HCT116 (cell line): ENCODE results near the gene TLE5. TPM values are rescaled to one million over a fixed set of nuclear protein-coding genes. Genes with fewer than 3 reads are reported as not detected.

ENCODE experiments used
- ATAC-seq: fragments of 200-7000 bp; cut with Tn5 transposase; 2 replicates; pipeline ENCODE4 v1.9.1; 2020; ENCODE audit warnings: mild to moderate bottlenecking, moderate library complexity
- BruUV-seq: library from RNA; stranded (reverse); fragments of 400-500 nt; replicated peaks from 2 replicates; lab custom pipeline; 2021; lab: Mats Ljungman, UMichigan
- CTCF ChIA-PET: fragments of 300-600 bp; sonication (Branson Sonifier 250); formaldehyde crosslinking; loops from one replicate; lab custom pipeline; 2021; ENCODE audit warnings: antibody characterized with exemption; lab: Charles Lee
- POLR2A ChIA-PET: fragments of 300-600, 350-600 bp; sonication (Branson Sonifier 250); formaldehyde crosslinking; loops from one replicate; lab custom pipeline; 2021; ENCODE audit warnings: antibody characterized with exemption; lab: Charles Lee
- RAD21 ChIA-PET, 2 experiments: fragments of 300-600 bp; sonication (Branson Sonifier 250); formaldehyde crosslinking; loops; one replicate each; lab custom pipeline; 2023; ENCODE audit warnings: low total read pairs in 2 of 2; ENCODE audit not compliant: uncharacterized antibody in 2 of 2, unreplicated experiment in 2 of 2, low non-redundant PET in 1 of 2; lab: Charles Lee
- DNase-seq: peaks from one replicate; pipeline ENCODE4 v3.0.0-alpha.2; 2010; ENCODE audit warnings: low read depth, low spot score
- H2AFZ ChIP-seq: fragments of 200-600 bp; shearing (Covaris generic), sonication (generic); 2 replicates; pipeline ENCODE4 v1.6.1; 2017; ENCODE audit warnings: low read depth, mixed run types, mixed read lengths, antibody characterized with exemption, low read length; ENCODE audit not compliant: poor library complexity, severe bottlenecking
- H3K27ac ChIP-seq: 2 replicates; pipeline ENCODE4 v1.5.1; 2012; ENCODE audit warnings: low read depth, low read length
- H3K27me3 ChIP-seq: fragments of 200-600 bp; sonication (generic); 2 replicates; pipeline ENCODE4 v1.6.1; 2016; ENCODE audit warnings: mixed run types, low read length, mixed read lengths; ENCODE audit not compliant: insufficient read depth
- H3K36me3 ChIP-seq, 2 experiments: fragments of 200-500 bp in 1 of 2; fragments of 200-600 bp in 1 of 2; sonication (Bioruptor generic) in 1 of 2; sonication (generic) in 1 of 2; 2 replicates each; pipeline versions ENCODE4 v1.5.1 to v1.6.1; 2014 to 2016; ENCODE audit warnings: low read length in 2 of 2, inconsistent platforms in 1 of 2, mixed read lengths in 1 of 2, mixed run types in 1 of 2; ENCODE audit not compliant: insufficient read depth in 2 of 2, control insufficient read depth in 1 of 2
- H3K4me1 ChIP-seq, 2 experiments: fragments of 200-600 bp in 1 of 2; sonication (generic) in 1 of 2; 2 replicates each; pipeline versions ENCODE4 v1.5.1 to v1.6.1; 2012 to 2017; ENCODE audit warnings: low read length in 2 of 2, inconsistent platforms in 1 of 2, mild to moderate bottlenecking in 1 of 2, mixed read lengths in 1 of 2, mixed run types in 1 of 2, moderate library complexity in 1 of 2; ENCODE audit not compliant: insufficient read depth in 2 of 2, control insufficient read depth in 1 of 2
- H3K4me2 ChIP-seq: fragments of 200-600 bp; sonication (generic); 2 replicates; pipeline ENCODE4 v1.6.1; 2017; ENCODE audit warnings: mixed run types, low read length, mixed read lengths
- H3K4me3 ChIP-seq, 2 experiments: fragments of 200-600 bp in 1 of 2; sonication (generic) in 1 of 2; replicated peaks in 1 of 2; 2 replicates each; pipeline ENCODE4 v1.5.1; 2011 to 2016; ENCODE audit warnings: low read length in 2 of 2, control low read depth in 1 of 2, low read depth in 1 of 2, mild to moderate bottlenecking in 1 of 2, mixed read lengths in 1 of 2, mixed run types in 1 of 2
- H3K79me2 ChIP-seq: fragments of 200-600 bp; sonication (generic); 2 replicates; pipeline ENCODE4 v1.6.1; 2017; ENCODE audit warnings: mild to moderate bottlenecking, mixed run types, low read length, moderate library complexity, mixed read lengths; ENCODE audit not compliant: insufficient read depth
- H3K9ac ChIP-seq: fragments of 200-600 bp; sonication (generic); 2 replicates; pipeline ENCODE4 v1.6.1; 2016; ENCODE audit warnings: low read length, mixed read lengths
- H3K9me2 ChIP-seq: fragments of 200-600 bp; sonication (generic), shearing (Covaris generic); 2 replicates; pipeline ENCODE4 v1.6.1; 2017; ENCODE audit warnings: mixed run types, mild to moderate bottlenecking, moderate library complexity; ENCODE audit not compliant: insufficient read depth
- H3K9me3 ChIP-seq, 2 experiments: fragments of 200-500 bp in 1 of 2; fragments of 200-600 bp in 1 of 2; sonication (Bioruptor generic) in 1 of 2; sonication (generic) in 1 of 2; 2 replicates each; pipeline ENCODE4 v1.6.1; 2014 to 2017; ENCODE audit warnings: low read length in 2 of 2, mixed read lengths in 2 of 2, inconsistent platforms in 1 of 2, low read depth in 1 of 2, mild to moderate bottlenecking in 1 of 2, mixed run types in 1 of 2, moderate library complexity in 1 of 2; ENCODE audit not compliant: control insufficient read depth in 1 of 2, insufficient read depth in 1 of 2
- H4K20me1 ChIP-seq: fragments of 200-600 bp; sonication (generic), shearing (Covaris generic); 2 replicates; pipeline ENCODE4 v1.6.1; 2017; ENCODE audit warnings: mixed run types, mild to moderate bottlenecking, moderate library complexity; ENCODE audit not compliant: insufficient read depth
- CBX3 ChIP-seq: IDR thresholded peaks from 2 replicates; pipeline ENCODE4 v1.6.1; 2012; ENCODE audit warnings: low read depth
- CEBPB ChIP-seq: IDR thresholded peaks from 2 replicates; pipeline ENCODE4 v1.6.1; 2012; ENCODE audit warnings: low read depth
- ELF1 ChIP-seq: IDR thresholded peaks from 2 replicates; pipeline ENCODE4 v1.6.1; 2012; ENCODE audit warnings: low read depth, borderline replicate concordance
- SRF ChIP-seq: IDR thresholded peaks from 2 replicates; pipeline ENCODE4 v1.6.1; 2012; ENCODE audit warnings: low read depth
- YY1 ChIP-seq: IDR thresholded peaks from 2 replicates; pipeline ENCODE4 v1.6.1; 2011; ENCODE audit warnings: low read length, low read depth, moderate library complexity, mild to moderate bottlenecking; ENCODE audit not compliant: insufficient replicate concordance; ENCODE audit errors: extremely low read depth
- ZBTB33 ChIP-seq: IDR thresholded peaks from 2 replicates; pipeline ENCODE4 v1.6.1; 2011; ENCODE audit warnings: mild to moderate bottlenecking, low read length, moderate library complexity; ENCODE audit not compliant: insufficient replicate concordance; ENCODE audit errors: extremely low read depth
- ZNF274 ChIP-seq: fragments of 200-500 bp; sonication (Bioruptor generic); IDR thresholded peaks from 2 replicates; pipeline ENCODE4 v1.6.1; 2014; ENCODE audit warnings: mild to moderate bottlenecking, low read depth, low read length, inconsistent platforms
- intact Hi-C: fragments of 100-400 bp; cut with micrococcal nuclease; formaldehyde crosslinking; loops from 2 replicates; pipeline ENCODE4 v1.10.0; 2022
- total RNA-seq: library from RNA; stranded (reverse); gene quantifications from one replicate; pipeline ENCODE4 v1.2.1, GENCODE V29; 2021; ENCODE audit not compliant: unreplicated experiment

Gene TLE5
- total RNA-seq, 1 experiment from 2014 or later, result 263 TPM

- DNase-seq (no peak), ATAC-seq (no peak)
- Histone ChIP-seq H3K36me3 (no peaks in the 10 kb centered on the region; a peak in 1 of 4 replicates), H4K20me1 (no peaks in the 10 kb centered on the region), H3K27ac (no peak overlapping the region), H3K4me3 (no peak overlapping the region), H3K9me3 (no peaks in the 10 kb centered on the region), H3K4me1 (peaks cover 0 to 3% of the 10 kb centered on the region in 2 experiments; a peak in 1 of 4 replicates), H3K9ac (no peak overlapping the region), H3K9me2 (no peaks in the 10 kb centered on the region), H2AFZ (no peak overlapping the region), H3K79me2 (no peaks in the 10 kb centered on the region), H3K27me3 (no peaks in the 10 kb centered on the region), H3K4me2 (no peak overlapping the region)
- ChIA-PET RAD21 (no interaction called here), CTCF (no interaction called here), POLR2A (interaction anchor here (1.1 to 1.7 kb wide), 3 partner anchors 22 to 30 kb away, joined by 3 to 5 read pairs (median 3); partner anchors contain the start of gene TLE6)
- no TSS peak for BruUV-seq
- intact Hi-C loops, result no loop called here
- TF ChIP-seq ZNF274, result no peak
Observed at GRCh38 chr19:3005345-3005744, 57.0 kb downstream of the TLE5 start.

- H4K20me1 ChIP-seq, result no peaks in the 10 kb centered on the region
- no peak overlapping the region for H3K9ac ChIP-seq
- CTCF ChIA-PET, result no interaction called here
- RAD21 ChIA-PET, result no interaction called here
- no peaks in the 10 kb centered on the region for H3K9me3 ChIP-seq
- no TSS peak for BruUV-seq
- no peak for DNase-seq
- H3K4me3 ChIP-seq, result no peak overlapping the region
- no peak overlapping the region for H3K4me2 ChIP-seq
- TF ChIP-seq ZBTB33 (no peak), SRF (no peak), YY1 (no peak), CBX3 (no peak), ELF1 (no peak), CEBPB (no peak)
- no peaks in the 10 kb centered on the region for H3K79me2 ChIP-seq
- H3K9me2 ChIP-seq, result no peaks in the 10 kb centered on the region
- no peak overlapping the region for H3K27ac ChIP-seq
- H2AFZ ChIP-seq, result no peak overlapping the region
- H3K27me3 ChIP-seq, result no peaks in the 10 kb centered on the region
- no peak for ATAC-seq
- H3K4me1 ChIP-seq, result peaks cover 0 to 3% of the 10 kb centered on the region in 2 experiments; a peak in 1 of 4 replicates
- H3K36me3 ChIP-seq, result no peaks in the 10 kb centered on the region; a peak in 1 of 4 replicates
- POLR2A ChIA-PET, result interaction anchor here (1.1 to 1.7 kb wide), 2 partner anchors 27 to 31 kb away, joined by 3 to 5 read pairs; partner anchors contain the start of gene TLE6
- intact Hi-C loops, result no loop called here
Observed at GRCh38 chr19:3004522-3004921, 57.8 kb downstream of the TLE5 start.
